Measurements from ENCODE around the gene ERFL.

GRCh38 chr19:41956621-41957020 lies 28.4 kb upstream of the ERFL start:
- no peak for TF ChIP-seq CTCF (conservative IDR thresholded peaks at IDR 0.05)
- no peak for TF ChIP-seq EZH2 (IDR thresholded peaks at IDR 0.05; ENCODE audit: low read depth)
